GM18517 (cell line): ENCODE results near the gene USH2A.
A peak's percentile ranks its signal among the peaks of the same experiment; 100 is the strongest.

Source experiments
- ATAC-seq: cut with Tn5 transposase; IDR thresholded peaks from one replicate; pipeline ENCODE4 v1.9.1; 2021; ENCODE audit warnings: mild to moderate bottlenecking, moderate library complexity; ENCODE audit not compliant: unreplicated experiment

USH2A gene

DNA sequence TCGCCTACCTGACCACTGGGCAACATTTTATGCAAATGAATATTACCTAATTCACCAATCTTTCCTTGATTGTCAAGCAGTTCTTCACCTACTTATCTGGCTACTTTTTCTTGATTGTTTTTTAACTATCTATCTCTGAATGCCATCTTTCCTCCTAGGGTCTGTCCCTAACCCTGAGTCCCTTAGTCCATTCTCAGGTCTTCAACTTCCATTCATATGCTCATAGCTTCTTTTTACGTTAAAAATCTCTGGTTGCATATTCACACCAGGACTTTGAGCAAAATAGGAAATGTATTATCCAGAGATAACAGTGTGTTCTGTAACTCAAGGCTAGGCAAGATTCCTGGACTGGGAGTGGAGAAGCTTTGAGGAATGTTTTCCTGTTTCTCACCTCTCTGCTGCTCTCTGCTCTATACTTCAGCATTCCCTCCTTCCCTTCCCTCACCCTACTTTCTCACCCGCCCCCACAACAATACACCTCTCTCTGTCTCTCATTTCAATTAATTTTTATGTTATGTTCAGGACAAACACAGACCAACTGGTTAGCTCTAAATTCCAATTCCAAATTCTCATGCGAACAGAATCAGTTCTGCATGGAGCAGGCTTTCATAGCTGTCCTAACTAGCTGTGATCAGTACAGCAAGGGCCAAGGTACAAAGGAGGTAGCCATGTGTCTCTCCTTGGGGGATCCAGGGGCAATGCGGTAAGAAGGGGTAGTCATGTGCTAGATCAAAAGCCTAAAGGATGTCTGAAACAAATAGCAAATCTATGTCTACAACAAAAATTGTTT, 278.4 kb downstream of the USH2A start:
- no peak for ATAC-seq

DNA sequence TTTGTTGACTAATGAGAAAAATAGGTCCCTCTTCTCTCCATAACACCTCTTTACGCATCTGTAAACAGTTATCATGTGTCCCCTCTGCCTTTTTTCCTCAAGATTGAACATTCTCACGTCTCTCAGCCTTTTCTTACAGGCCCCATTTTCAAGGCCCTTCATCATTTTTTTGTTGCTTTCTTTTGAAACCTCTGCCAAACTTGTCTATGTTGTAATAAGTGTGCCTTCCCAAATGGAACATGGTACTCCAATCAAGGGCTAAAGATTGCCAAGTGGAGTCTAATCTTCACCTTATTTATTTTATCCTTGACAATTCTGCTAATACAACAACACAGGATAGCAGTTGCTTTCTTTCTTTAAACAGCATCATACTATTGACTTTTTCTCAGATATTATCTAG, 280.3 kb downstream of the USH2A start:
- ATAC-seq = no peak

DNA sequence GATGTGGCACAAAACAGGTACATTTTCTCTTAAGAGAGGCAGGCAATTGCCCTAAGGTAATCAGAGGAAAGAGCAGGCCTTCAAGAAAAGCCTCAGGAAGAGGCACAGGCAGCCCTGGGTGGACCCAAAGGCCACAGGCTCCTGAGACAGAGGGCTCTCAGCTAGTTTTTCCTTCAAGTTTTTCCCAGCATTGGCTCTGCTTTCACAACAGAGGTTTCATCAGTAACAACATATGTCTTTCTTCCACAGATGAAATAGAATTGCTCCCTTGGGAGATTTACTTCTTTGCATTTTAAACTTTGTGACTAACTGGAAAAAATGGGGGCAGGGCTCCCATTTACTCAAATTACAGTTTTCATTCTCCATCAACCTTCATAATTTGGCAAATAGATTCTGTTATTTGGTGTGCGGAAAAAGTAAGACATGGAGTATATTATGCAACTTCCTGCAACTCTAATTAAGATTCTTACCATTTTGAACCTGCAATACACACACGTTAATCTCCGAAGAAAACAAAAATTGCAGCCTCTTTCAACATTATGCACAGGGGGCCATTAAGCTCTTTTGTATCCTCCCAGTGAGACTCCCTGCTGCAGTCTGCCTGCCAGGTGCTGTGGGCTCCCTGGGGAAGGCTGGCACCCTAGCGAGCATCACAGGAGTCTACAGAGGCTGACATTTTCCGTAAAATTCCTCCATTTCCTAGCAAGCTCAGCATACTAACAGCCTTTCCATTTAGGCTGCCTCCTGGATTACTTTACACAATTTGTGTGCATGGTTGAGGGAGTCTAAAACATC, 282.3 kb downstream of the USH2A start:
- no peak for ATAC-seq

DNA sequence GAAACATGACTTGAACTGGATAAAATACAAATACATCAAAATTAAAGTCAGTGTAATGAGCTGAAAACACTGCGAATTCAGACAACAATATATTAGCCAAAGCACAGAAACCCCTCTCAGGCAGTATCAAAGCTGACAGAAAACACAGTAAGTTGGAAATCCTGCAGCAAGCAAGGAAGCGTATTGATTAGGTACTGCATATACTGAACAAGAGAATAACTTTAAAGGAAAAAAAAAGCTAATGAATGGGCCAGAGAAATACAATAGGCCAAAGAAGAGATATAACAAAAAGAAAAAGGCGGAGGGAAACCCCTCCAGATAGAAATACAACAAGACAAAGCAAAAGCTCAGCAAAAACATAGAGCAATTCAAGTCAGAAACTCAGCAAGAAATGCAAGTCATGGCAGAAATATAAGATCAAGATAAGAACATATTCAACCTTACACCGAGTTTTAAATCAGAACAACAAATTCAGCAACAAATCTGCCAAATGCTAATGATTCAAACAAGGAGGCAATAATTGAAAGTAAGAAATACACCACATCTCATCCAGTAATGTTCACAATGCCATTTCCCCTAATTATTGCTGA, 299.0 kb downstream of the USH2A start:
- no peak for ATAC-seq

DNA sequence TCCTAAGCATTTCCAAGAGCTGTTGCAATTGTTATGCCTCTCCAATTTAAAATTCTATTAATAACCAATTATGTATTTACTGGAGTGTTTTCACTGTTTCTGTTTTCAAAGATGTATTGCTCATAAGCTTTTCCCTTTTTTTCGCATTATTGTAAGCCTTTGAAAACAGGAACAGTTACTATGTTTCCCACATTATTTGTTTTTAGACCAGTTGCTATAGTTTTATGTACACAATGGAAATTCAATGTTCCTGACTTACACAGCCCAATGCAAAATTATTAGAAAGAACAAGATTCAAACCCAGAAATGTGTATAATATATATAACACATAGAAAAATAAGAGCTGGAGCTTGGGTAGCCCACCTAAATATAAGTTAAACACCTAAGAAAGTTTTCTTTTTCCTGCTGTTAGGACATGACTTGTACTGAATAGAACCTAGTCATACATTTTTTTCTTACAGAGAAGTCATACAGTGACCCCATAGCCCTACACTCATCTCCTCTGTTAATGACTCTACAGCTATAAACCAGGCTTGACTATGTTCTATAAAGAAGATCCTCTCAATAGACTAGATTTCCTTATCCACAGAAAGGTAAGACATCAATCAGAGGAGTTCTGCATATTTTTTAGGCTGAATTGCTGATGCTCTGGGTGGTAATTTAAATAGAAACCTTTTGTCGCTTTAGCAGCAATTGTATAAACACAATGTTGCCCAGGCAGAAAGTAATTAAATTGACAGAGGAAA, 299.6 kb downstream of the USH2A start:
- ATAC-seq = no peak

DNA sequence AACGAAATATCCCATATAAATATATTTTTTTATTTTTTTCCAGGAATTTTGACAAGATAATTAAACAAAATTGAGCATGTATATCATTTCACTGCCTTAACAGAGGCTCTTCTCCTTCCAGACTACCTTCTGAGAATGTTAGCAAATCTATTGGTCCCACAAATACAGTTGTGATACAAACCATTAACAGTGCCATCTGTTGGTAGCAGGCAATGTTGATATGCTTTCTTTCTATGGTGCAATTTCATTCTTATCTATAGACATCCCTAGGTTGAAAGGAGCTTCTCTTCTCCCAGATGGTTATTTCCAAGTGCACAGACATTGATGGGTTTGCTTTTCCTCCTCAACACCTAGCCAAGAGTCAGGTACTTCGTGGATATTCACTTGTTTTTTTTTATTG, 303.6 kb downstream of the USH2A start:
- peak; percentile 54 for ATAC-seq

- no peak for ATAC-seq
Observed at GRCh38 chr1:216114180-216114579, 309.1 kb downstream of the USH2A start.

DNA sequence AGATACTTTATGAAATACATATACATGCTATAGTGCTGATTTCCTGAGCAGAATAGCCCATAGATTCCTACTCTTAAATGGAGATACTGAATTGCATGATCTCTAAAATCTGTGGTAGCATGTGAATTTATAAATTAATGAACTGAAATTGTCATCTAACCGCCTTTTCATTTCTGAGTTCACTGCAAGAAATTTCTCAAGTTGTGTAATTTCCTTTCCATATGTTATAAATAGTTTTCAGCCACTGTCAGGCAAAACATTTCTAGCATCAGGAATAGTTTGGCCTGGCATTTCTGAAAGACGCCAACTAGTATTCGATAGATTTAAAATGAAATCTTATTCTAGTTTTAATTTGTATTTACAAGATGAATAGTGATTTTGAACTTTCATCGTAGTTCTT, 310.1 kb downstream of the USH2A start:
- ATAC-seq = no peak

GRCh38 chr1:216111842-216112241, 311.4 kb downstream of the USH2A start:
- no peak for ATAC-seq

- no peak for ATAC-seq
Observed at GRCh38 chr1:216095400-216095799, 327.8 kb downstream of the USH2A start.

GRCh38 chr1:216090556-216090955, 332.7 kb downstream of the USH2A start:
- no peak for ATAC-seq

DNA sequence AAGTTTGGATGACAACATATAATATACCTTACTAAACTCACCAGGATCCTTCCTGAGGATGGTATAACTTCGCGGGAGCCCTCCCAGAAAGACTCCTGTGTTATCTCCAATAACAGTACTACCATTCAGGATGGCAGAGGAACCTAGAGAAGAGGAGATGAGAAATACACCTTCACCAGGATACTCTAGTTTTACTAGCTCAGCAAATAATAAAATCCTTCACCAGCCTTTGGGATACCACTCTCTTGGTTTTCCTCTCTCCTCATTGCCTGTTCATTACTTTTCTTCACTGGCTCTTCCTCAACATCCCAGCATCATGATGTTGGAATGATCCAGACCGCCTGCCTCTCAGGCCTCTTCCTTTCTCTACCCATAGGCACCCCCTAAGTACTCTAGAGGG, 336.6 kb downstream of the USH2A start:
- no peak for ATAC-seq

- no peak for ATAC-seq
Observed at GRCh38 chr1:216081445-216081844, 341.8 kb downstream of the USH2A start.

- no peak for ATAC-seq
Observed at GRCh38 chr1:216076751-216077150, 346.5 kb downstream of the USH2A start.

- ATAC-seq = no peak
Observed at GRCh38 chr1:216075339-216075738, 347.9 kb downstream of the USH2A start.

DNA sequence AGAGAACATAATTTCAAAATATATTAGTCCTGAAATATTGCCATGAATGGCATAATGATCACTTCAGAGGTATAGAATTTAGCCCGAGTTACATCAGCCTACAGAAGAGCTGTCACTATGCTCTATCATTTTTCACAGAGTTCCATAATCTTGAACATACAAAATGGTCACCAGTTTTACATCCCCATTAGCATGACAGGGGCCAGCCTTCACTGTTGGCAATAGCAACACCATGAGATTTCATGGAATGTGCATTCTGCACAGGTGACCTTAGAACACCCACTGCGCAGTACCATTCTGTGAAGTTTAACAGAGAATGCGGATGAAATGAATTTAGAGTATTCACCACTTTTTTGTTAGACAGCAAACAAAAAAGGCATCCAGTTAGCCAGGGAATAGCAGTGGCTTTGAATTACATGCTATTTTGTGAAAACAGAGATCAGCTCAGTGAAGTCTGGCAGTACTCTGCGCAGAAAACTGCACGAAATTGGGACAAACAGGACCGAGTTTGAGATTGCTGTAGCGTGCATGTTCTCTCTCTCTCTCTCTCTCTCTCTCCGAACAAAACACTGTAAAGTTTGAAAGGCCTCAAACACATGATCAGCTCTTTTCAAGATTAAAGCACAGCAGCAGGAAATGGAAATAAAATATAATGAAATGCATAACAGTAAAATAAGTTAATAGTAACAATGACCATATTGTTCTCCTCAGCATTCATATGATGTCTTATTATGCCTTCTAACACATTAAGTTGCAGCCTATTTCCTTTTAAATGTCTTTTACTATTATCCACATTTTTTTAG, 349.3 kb downstream of the USH2A start:
- ATAC-seq = no peak

GRCh38 chr1:216071262-216071661, 352.0 kb downstream of the USH2A start:
- no peak for ATAC-seq

GRCh38 chr1:216064643-216065042, 358.6 kb downstream of the USH2A start:
- no peak for ATAC-seq

- ATAC-seq = no peak
Observed at GRCh38 chr1:216057947-216058346, 365.3 kb downstream of the USH2A start.

GRCh38 chr1:216057063-216057462, 366.2 kb downstream of the USH2A start:
- no peak for ATAC-seq
